SK-N-SH (cell line): ENCODE results near the gene NRP2.

Source experiments
- CTCF ChIP-seq: fragments of 200-600 bp; sonication (generic); IDR thresholded peaks from 2 replicates; pipeline ENCODE4 v1.6.1; 2017; ENCODE audit warnings: antibody characterized with exemption, mild to moderate bottlenecking, moderate library complexity
- IRF3 ChIP-seq: fragments of 150-350 bp; IDR thresholded peaks from 2 replicates; pipeline ENCODE4 v1.6.1; 2016; ENCODE audit warnings: mild to moderate bottlenecking, low read depth, low read length
- JUND ChIP-seq: IDR thresholded peaks from 2 replicates; pipeline ENCODE4 v1.4.0; 2012
- MXI1 ChIP-seq: IDR thresholded peaks from 2 replicates; pipeline ENCODE4 v1.6.1; 2012; ENCODE audit warnings: mild to moderate bottlenecking, low read depth, low read length, improper control_type of control experiment
- SMC3 ChIP-seq: IDR thresholded peaks from 2 replicates; pipeline ENCODE4 v1.6.1; 2012; ENCODE audit warnings: low read depth, low read length, improper control_type of control experiment

GRCh38 chr2:205746420-205746785, 64.1 kb downstream of the NRP2 start:
- TF ChIP-seq CTCF (no peak), SMC3 (no peak), JUND (no peak), MXI1 (no peak), IRF3 (no peak)
